HG03378 (cell line): ENCODE data around the gene UST.
"Not testable (repeated sequence)": the region's sequence is repeated elsewhere in the genome, so short reads cannot be mapped to it uniquely, and the experiment has no call there.

Experiments used
- ATAC-seq: cut with Tn5 transposase; IDR thresholded peaks from one replicate; pipeline ENCODE4 v1.9.1; 2021; ENCODE audit warnings: mild to moderate bottlenecking, moderate library complexity; ENCODE audit not compliant: unreplicated experiment

UST gene

GRCh38 chr6:149027484-149027883 lies 280.7 kb downstream of the UST start:
- no peak for ATAC-seq

GRCh38 chr6:149028767-149029405 lies 282.1 kb downstream of the UST start:
- peak; percentile 29 for ATAC-seq

- ATAC-seq: no peak
Observed at GRCh38 chr6:149031201-149031858, 284.5 kb downstream of the UST start.

- peak; percentile 9 for ATAC-seq
Observed at GRCh38 chr6:149031859-149032598, 285.2 kb downstream of the UST start.

- ATAC-seq: peak; percentile 86
Observed at GRCh38 chr6:149032599-149033405, 286.0 kb downstream of the UST start.

- ATAC-seq: peak; percentile 34
Observed at GRCh38 chr6:149033454-149033853, 286.6 kb downstream of the UST start.

GRCh38 chr6:149035766-149036165 lies 288.9 kb downstream of the UST start:
- no peak for ATAC-seq

GRCh38 chr6:149037051-149037671 lies 290.3 kb downstream of the UST start:
- no peak for ATAC-seq

GRCh38 chr6:149039025-149039424 lies 292.2 kb downstream of the UST start:
- ATAC-seq: not testable (repeated sequence)

- no peak for ATAC-seq
Observed at GRCh38 chr6:149041953-149042352, 295.1 kb downstream of the UST start.

GRCh38 chr6:149043476-149044130 lies 296.8 kb downstream of the UST start:
- no peak for ATAC-seq

- no peak for ATAC-seq
Observed at GRCh38 chr6:149044528-149044927, 297.7 kb downstream of the UST start.

GRCh38 chr6:149045404-149045803 lies 298.6 kb downstream of the UST start:
- peak; percentile 45 for ATAC-seq

GRCh38 chr6:149046164-149046821 lies 299.5 kb downstream of the UST start:
- no peak for ATAC-seq

- peak; percentile 85 for ATAC-seq
Observed at GRCh38 chr6:149046822-149047246, 300.0 kb downstream of the UST start.

GRCh38 chr6:149049230-149049629 lies 302.4 kb downstream of the UST start:
- ATAC-seq: no peak

- ATAC-seq: no peak
Observed at GRCh38 chr6:149050160-149050559, 303.3 kb downstream of the UST start.

GRCh38 chr6:149052350-149053106 lies 305.7 kb downstream of the UST start:
- peak; percentile 59 for ATAC-seq
